Measurements from ENCODE around the gene ESRRB.

Gene ESRRB

DNA sequence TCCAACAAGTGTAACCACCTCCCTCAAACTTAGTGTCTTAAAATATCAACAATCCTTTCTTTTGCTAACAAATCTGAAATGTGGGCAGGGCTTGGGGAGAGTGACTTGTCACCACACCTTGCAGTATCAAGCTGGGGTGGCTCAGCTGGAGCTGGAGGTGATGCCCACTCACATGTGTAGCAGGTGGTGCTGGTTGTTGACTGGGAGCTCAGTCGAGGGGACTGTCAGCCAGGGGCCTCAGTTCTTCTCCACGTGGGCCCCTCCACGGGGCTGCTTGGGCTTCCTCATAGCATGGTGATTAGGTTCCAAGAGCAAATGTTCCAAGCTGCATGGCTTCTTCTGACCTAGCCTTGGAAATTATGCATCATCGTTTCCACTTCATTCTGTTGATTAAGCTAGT is 32.6 kb upstream of the ESRRB start:
- no peak overlapping the region for H3K4me3 ChIP-seq (ENCODE audit: low read length)
- TF ChIP-seq, protein P1, sequence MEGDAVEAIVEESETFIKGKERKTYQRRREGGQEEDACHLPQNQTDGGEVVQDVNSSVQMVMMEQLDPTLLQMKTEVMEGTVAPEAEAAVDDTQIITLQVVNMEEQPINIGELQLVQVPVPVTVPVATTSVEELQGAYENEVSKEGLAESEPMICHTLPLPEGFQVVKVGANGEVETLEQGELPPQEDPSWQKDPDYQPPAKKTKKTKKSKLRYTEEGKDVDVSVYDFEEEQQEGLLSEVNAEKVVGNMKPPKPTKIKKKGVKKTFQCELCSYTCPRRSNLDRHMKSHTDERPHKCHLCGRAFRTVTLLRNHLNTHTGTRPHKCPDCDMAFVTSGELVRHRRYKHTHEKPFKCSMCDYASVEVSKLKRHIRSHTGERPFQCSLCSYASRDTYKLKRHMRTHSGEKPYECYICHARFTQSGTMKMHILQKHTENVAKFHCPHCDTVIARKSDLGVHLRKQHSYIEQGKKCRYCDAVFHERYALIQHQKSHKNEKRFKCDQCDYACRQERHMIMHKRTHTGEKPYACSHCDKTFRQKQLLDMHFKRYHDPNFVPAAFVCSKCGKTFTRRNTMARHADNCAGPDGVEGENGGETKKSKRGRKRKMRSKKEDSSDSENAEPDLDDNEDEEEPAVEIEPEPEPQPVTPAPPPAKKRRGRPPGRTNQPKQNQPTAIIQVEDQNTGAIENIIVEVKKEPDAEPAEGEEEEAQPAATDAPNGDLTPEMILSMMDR (conservative IDR thresholded peaks at IDR 0.05; ENCODE audit: low read length) = no peak
- no peak for DNase-seq (ENCODE audit: low read depth)

DNA sequence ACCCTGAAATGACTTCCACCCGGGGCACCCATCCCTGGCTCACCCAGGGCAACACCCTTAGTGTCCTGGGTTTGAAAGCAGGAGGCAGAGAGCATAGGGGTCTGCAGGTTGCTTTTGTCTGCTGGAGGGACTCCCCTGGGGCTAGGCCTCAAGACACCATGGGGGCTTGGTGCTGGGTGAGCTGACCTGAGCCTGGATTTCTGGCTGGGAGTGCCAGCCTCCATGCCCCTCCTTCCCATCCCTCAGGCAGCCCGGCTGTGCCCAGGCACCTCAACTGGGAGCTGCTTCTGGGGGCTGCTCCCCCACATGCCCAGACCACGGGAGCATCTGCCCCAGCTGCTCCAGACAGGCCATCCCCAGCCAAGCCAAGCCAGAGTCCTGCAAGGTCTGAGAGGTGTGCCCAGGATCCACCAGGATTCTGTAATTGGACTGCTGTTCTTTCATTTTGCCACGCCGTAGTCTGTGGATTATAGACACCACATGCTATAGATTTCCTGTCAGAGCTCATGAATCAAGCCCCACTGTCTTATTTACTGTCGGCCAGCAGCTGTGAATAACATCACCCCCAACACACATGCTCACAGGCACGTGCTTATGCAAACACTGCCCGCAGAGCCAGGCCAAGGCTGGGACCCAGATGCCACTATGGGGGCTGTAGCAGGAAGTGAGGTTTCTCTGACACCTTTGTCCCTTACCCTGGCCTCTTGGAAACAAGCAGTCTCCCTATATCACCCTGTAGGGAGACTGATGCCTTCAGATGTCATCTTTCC is 29.4 kb upstream of the ESRRB start:
- TF ChIP-seq, protein P1 (conservative IDR thresholded peaks at IDR 0.05; ENCODE audit: low read length) = no peak
- H3K4me3 ChIP-seq (ENCODE audit: low read length) = no peak overlapping the region
- DNase-seq (ENCODE audit: low read depth) = peak; percentile 16

DNA sequence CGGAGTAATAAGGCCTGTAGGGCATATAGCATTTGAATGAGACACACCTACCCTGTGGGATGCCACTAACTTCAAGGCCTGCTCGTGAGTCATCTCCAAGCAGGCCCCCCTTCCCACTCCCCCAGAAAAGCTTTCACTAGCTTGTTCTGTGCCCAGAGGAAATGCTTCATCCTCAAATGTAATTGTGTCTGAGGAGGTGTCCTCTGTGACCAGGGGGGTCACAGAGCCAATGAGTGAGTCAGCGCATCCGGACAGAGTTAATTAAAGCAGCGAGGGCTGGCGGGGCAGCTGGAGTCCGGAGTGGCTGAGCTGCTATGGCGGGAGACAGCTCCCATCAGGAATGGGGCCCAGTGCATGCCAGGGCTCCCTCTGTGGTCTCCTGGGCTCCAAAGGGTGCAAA is 27.0 kb upstream of the ESRRB start:
- TF ChIP-seq, protein P1 (conservative IDR thresholded peaks at IDR 0.05; ENCODE audit: low read length) = no peak
- H3K4me3 ChIP-seq (ENCODE audit: low read length) = no peak overlapping the region
- DNase-seq (ENCODE audit: low read depth) = peak; percentile 69

DNA sequence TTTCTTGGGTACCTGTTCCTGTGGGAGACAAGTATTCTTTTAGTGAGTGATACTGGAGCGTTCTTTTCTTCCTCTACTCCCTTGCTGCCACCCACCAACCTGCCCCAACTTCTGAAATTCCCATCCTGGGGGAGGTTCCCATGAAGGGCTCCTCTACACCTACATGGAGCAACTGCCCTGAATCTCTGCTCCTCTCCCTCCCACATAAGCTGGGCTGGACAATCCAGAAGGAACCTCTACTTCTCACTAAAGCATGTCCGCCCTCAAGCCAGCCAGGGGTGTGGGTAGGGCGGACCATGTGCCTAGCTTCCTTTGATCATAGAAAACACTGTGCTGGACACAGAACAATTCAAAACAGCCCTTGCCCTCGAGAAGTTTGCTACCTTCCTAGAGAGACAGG is 25.9 kb upstream of the ESRRB start:
- no peak overlapping the region for H3K4me3 ChIP-seq (ENCODE audit: low read length)
- TF ChIP-seq, protein P1 (conservative IDR thresholded peaks at IDR 0.05; ENCODE audit: low read length) = no peak
- no peak for DNase-seq (ENCODE audit: low read depth)

DNA sequence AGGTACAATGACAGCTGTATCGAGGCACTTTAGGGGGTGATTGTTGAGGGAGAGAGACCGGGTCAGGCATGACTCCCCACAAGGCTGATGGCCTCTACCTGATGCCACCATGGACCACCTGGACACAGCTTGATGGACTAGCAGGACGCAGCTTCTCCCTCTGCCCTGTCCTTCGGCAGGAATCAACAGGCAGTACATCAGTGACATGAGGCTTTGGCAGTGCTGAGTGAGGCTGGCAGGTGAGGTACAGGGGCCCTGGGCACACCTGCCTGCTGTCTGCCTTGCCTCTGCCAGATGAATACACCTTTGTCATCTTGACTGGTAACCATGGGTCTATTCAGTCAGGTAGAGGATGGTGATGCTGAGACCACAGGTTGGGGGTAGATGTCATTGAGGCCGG is 25.3 kb upstream of the ESRRB start:
- TF ChIP-seq, protein P1 (conservative IDR thresholded peaks at IDR 0.05; ENCODE audit: low read length) = no peak
- H3K4me3 ChIP-seq (ENCODE audit: low read length) = no peak overlapping the region
- no peak for DNase-seq (ENCODE audit: low read depth)

DNA sequence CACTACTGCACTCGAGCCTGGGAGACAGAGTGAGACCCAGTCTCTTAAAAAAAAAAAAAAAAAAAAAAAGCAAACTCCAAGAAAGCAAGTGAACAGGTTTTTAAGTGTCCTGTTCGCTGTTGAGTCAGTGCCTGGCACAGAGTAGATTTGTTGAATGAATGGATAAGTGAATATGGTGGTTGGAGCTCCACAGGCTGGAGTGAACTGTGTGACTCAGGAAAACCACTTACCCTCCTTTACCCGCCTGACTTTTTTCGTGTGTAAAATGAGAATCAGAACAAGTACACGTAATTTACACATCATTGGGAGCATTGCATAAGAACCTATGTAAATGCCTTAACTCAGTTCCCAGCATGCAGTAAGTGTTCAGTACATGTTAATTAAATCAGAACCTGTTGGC is 24.0 kb upstream of the ESRRB start:
- no peak overlapping the region for H3K4me3 ChIP-seq (ENCODE audit: low read length)
- TF ChIP-seq, protein P1 (conservative IDR thresholded peaks at IDR 0.05; ENCODE audit: low read length) = no peak
- DNase-seq (ENCODE audit: low read depth) = no peak

DNA sequence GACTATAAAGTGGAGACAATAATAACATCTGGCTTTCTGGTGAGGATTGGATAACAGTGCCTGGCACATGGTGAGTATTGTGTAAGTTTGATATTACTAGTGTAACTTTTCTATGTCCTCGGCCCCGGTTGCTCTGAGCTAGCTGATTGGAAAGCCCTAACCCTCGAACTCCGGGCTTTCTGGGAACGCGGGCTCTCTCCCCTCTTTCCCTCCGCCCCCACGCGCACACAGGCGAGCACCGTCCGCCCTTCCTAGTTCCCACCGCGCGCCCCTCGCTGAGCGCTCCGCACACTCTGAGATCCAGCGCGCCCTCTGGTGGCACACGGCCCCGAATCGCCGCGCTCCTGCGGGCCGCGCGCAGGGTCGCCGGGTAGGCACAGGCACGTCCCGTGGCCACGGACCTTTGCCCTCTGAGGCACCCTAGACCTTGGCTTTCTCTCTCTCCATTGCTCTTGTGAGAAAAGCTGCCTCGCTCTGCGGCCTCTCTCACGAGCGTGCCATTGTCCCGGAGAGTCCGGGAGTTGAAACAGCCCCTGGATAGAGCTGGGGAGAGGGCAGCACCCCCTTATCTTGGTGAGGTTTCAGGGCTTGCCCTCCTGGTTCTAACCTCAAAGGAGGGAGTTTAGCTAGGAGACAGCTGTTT is 23.2 kb upstream of the ESRRB start:
- peak overlapping the region; percentile 46 for H3K4me3 ChIP-seq (ENCODE audit: low read length)
- peak; percentile 47 for DNase-seq (ENCODE audit: low read depth)

More for the DNA sequence above, 23.2 kb upstream of the ESRRB start:
- TF ChIP-seq, protein P1 (conservative IDR thresholded peaks at IDR 0.05; ENCODE audit: low read length) = peak; percentile 63

Data from AG10803 (cell line).